Activated gamma-delta T cell treated with anti-CD3 and anti-CD28 coated beads, Interleukin-2, amount 50 U/mL, for 16 hours (primary cell): ENCODE data around the gene ROS1.
"Not testable (repeated sequence)": the region's sequence is repeated elsewhere in the genome, so short reads cannot be mapped to it uniquely, and the experiment has no call there.

Source experiments
- DNase-seq: peaks from one replicate; pipeline ENCODE4 v3.0.0-alpha.2; 2020; ENCODE audit warnings: low read depth

The ROS1 gene

DNA sequence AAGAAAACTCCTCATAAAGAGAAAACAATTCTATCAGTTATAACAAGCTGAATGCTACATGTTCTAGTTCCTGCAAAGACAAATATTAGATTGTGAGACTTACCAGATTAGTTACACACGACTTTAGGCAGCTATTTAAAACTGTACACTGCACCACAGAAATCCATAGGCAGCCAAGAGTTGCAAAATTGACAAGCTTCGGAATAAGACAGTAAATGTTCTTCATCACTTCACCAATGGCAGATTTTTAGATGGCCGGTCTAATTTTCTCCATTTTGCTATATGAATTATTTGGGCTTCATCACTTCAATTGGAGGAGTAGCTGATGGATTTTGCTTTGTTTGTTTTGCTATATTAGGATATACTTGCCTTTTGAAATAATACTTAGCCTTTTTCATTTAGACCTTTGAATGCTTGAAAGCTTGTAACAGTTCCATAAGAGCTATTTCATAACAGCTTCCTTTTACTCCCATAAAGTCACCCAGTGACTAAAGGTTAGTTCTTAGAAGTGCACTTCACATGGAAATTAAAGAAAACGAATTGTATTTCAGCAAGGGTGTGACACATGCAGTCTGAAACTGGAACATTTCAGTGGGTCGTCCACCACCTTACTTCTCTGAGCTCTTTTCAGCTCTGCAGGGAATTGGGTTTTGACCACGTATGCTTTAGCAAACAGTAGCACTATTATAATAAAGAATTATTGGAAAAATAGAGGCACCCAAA lies at the start of gene ROS1:
Gene ROS1, minus strand, starts transcription at position 512 of the 723 bp plus-strand sequence. Its CDS starts 286 bp downstream, at position 226.
- no peak for DNase-seq

DNA sequence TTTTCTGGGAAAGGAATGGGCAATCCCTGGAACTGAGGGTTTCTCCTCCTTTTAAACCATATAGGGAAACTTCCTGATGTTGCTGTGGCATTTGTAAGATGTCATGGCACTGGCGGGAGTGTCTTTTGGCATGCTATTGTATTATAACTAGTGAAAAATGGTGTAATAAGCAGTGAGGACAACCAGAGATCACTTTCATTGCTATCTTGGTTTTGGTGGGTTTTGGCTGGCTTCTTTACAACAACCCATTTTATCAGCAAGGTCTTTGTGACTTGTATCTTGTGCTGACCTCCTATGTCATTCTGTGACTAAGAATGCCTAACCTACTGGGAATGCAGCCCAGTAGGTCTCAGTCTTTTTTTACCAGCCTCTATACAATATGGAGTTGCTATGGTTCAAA lies 47.7 kb upstream of the ROS1 start:
- no peak for DNase-seq

DNA sequence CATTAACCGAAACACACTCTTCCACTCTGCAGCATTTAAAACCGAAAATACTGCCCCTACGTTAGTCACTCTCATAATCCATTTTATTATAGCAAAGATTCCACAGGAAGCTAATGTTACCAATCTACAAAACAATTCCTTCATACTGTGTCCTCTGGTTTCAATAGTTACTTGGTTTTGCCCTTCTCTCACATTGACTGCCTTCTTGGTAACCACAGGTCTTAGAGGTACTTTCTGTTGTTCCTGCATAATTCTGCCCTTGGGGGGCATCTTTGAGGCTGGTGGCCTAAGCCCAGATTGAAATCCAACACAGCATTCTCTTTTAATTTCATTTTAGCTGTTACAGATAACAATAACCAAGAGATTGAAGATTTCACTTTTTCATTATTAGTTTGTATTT lies 46.9 kb upstream of the ROS1 start:
- DNase-seq = no peak

DNA sequence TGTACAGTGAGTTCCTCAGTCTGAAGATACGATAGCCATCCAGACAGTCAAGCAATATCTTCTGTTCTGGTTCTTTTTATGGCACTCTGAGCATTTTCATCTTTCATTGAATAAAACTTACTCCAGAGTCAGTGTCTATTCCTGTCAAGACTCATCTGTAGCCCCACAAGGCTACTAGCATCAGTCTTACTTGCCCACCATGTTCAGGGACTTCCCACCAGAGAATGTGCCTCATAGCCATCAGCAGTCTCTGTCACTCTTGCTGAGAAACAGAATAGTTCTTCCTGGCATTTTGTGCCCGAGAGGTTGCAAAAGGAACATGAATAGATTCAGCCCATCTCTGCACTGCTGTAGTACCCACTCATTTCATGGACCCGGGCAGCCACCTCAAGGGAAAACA lies 44.0 kb upstream of the ROS1 start:
- DNase-seq = no peak

DNA sequence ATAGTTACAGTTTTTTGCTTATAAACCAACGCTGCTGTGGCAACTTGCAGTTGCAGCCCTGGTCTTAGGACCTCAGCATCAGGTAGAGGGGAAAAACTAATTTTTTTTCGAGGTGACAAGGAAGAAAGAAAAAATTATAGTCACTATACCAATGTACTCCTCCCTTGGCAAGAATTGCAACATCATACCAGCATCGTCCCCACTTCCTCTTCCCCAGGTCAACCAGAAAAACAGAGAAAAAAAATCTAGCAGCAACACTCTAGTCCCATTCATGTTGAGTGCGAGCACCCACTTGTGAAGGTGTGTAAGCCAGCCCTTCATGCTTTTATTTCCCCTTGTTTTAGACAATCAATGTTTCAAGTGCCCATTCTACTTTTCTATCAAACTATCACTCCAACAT lies 43.6 kb upstream of the ROS1 start:
- DNase-seq = no peak

DNA sequence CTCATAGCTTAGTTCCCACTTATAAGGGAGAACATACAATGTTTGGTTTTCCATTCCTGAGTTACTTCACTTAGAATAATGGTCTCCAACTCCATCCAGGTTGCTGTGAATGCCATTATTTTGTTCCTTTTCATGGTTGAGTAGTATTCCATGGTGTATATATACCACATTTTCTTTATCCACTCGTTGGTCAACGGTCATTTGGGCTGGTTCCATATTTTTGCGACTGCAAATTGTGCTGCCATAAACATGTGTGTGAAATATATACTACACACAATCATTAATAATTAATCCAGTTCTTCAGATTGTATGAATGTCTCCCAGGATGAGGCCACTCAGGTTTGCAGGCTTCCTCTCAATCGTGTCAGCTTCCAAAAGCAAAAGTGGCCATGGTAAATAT lies 42.8 kb upstream of the ROS1 start:
- DNase-seq = not testable (repeated sequence)

DNA sequence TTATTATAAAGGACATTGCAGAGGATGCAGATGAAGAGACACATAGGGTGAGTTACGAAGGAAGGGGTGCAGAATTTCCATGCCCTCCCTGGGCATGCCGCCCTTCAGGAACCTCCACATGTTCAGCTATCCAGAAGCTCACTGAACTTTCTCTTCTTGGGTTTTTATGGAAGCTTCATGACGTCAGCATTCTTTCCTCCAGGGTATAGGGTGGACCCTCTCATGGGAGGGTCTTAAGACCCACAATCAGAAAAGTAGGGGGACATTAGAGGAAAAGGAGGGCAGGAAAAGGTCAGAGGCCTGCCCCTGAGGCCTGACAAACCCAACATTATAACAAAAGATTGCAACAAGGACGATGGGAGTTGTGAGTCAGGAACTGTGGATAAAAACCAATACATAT lies 42.1 kb upstream of the ROS1 start:
- no peak for DNase-seq

DNA sequence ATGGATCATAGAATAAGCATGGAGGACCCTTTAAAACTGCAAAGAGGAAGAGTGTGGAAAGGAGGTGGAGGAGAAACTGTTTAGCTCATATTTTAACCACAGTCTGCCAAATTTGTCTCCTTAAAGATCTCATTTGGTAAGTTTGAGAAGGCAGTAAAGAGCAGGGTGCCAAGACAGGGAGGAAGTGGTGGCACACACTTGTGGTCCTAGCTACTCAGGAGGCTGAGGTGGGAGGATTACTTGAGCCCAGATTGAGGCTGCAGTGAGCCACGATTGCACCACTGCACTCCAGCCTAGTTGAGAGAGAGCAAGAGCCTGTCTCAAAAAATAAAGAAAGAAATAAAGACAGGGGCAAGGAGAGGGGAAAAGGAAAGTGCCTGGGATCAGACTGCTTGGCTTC lies 39.9 kb upstream of the ROS1 start:
- DNase-seq = no peak

DNA sequence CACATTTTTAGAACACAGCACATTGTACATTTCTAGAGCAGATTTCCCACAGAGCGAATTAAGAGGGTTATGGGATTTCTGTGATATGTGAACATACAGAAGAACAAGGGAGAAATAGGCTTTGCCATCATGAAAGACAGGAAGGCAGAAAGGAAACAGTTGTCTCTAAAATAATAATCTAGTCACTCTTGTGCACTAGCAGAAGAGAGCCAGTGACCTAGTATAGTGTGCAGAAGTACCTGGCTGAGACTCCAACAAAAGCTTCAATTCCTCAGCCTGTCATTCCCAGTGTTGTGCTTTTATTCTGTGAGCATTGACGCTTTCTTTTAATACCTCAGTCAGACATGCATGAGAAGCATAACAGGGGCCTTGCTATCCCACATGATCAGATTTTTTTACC lies 39.0 kb upstream of the ROS1 start:
- no peak for DNase-seq

DNA sequence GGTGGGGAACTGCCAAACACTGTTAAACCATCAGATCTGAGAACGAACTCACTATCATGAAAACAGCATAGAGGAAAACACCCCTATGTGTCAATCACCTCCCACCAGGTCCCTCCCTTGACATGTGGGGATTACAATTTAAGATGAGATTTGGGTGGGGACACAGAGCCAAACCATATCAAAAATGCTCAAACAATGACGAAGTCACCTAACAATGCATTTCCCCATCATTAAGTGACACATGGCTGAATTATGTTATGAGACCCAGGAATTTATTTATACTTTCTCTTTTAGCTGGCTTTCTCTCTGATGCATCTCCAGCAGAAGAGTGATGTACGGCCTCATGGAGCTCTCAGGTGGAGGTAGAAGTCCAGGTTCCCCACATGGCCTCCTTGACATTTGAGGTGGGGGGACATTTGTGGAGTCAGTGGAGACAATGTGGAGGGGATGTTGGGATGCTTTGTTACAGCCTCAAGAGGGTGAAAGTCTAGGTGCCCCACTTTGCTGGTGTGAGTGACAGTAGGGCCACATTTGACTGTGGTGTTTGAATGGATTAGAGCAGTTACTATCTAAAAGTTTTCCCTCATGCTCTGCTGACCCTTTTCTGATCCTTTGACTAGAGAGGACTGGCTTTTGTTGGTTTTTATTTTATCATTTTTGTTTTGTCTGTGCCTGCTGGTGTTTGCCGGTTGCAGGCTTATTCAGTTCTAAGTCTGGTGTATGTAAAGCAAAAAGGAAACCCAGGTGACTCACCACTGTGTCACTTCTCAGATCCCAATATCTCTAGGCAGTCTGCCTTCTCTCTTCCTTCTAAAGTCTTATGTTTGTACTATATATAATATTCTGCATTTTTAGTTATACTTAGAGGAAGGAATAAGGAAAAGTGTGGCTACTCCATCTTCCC lies 38.3 kb upstream of the ROS1 start:
- no peak for DNase-seq

DNA sequence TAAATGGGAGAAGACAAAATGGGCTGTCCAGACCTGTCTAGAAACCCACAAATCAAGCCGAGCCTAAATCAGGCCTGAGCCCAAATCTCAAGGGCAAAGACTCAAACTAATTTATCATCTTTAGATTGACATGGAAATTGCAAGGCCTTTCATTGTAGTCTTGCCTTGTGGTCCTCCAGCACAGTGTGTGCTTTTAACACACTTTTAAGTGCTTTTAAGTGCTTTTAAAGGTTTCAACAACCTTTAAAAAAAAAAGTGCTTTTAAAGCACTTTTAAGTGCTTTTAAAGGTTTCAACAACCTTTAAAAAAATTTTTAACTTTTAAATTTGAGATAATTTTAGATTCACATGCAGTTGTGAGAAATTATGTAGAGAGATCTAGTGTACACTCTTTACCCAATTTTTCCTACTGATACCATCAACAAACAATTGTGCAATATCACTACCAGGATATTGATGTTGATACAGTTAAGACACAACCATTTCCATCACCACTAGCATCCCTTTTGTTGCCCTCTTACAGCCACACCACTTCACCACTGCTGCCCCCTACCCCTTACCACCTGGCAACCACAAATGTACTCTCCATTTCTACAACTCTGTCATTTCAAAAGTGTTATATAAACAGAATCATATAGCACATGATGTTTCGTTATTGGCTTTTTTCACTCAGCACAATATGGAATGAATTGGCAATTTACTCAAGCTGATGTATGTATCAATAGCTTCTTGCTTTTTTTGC lies 33.6 kb upstream of the ROS1 start:
- DNase-seq = no peak

DNA sequence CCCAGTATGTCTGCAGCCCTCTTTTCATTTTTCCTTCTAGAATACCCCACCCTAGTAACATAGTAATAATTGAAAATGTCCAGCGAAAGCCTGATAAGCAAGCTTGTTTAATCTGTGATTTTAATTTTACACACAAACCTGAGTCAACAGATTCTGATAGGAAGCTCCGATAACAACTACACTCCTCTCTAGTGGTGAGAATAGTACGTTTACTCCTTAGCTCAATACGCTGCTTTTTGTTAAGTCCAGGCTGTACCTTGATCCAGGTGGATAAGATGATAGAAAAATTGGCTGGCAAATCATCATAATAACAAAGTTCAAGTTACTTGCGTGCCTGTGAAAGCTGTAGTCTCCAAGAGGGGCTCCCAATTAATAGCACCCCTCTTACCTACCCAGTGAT lies 31.3 kb upstream of the ROS1 start:
- no peak for DNase-seq

DNA sequence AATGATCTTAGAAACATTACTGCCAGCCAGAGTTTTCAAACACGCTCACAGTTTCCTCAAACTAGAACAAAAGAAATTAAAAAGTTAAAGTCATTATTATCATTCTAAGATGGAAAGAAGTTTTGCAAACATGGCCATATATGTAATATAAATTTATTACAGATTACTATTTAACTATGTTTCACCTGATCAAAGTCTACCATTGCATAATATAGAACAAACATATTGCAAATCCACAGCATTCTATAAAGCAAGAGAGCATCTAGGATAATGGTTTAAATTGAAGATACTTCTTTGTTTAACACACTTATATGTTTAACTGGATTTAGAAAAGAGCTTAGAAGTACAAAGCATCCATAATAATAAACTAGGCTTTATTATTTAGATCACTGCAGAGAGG lies 30.5 kb upstream of the ROS1 start:
- DNase-seq = no peak

DNA sequence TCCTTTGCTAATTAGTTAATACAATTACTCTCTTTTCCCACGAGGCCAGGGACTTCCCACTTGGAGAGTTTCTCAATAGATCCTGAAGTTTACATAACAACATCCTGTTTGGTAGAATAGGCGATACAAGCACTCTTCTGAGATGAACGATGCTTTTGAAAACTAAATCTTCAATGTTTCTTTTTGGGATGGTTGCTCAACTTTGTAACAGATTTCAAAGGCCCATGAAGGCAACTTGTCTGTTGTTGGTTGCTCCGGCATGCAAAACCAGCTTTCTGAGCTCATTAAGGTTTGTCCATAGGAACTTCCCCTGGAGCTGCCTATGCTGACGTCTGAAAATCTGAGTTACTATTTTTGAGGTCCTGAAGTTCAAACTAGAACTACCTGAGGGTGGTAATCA lies 25.9 kb upstream of the ROS1 start:
- no peak for DNase-seq

DNA sequence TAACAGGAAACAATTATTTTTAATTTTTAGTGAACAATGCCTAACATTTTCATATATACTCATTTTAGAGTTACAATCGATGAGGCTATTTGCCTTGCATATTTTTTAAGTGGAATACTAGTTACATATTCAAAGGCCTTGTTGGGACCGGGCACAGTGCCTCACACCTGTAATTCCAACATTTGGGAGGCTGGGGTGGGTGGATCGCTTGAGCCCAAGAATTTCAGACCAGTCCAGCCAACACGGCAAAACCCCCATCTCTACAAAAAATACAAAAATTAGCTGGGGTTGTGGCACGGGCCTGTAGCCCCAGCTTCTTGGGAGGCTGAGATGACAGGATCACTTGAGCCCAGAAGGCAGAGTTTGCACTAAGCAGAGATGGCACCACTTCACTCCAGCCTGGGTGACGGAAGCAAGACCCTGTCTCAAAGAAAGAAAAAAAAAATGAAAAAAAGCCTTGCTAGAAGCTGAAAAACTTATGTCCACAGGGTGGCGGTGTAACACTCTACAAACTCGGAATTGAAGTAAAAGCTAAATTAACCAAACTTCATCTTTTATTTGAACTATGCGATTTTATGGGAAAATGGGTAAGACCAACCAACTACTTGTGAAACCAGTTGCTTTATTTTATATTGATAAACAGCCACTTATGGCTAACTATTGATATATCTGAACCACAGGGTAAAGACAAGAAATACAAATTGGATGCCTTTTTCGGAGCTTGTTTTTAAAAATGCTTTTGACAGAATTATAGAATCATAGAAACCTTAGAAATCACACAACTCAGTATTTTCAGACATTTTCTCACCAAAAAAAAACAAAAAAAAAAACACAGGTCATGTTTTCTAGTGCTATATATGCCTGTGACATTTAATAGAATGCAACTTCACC lies 24.1 kb upstream of the ROS1 start:
- peak; percentile 39 for DNase-seq

DNA sequence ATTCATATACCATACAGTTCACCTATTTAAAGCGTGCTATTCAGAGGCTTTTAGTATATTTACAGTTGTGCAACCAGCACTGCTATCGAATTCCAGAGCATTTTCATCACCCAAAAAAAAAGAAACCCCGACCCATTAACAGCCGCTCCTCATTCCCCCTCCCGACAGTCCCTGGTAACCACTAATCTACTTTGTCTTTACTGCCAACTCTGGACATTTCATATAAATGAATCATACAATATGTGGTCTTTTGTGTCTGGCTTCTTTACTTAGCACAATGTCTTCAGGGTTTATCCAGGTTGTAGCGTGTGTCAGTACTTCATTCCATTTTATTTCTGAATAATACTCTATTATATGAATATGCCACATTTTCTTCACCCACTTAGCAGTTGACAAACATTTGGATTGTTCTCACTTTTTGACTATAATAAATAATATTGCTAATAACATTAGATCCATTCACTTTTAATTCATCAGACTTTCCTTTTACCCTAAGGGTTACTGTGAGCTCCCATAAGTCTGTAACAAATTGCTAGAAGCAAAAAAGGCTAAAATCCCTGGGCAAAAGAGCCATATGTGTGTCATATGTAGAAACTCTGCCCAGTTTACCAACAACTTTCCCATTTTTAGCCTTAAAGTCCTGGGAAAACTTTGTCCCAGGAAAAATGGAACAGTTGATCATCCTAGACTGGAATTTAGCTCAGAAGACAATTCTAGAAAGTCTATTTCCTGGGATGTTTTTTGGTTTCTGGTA lies 23.2 kb upstream of the ROS1 start:
- no peak for DNase-seq

DNA sequence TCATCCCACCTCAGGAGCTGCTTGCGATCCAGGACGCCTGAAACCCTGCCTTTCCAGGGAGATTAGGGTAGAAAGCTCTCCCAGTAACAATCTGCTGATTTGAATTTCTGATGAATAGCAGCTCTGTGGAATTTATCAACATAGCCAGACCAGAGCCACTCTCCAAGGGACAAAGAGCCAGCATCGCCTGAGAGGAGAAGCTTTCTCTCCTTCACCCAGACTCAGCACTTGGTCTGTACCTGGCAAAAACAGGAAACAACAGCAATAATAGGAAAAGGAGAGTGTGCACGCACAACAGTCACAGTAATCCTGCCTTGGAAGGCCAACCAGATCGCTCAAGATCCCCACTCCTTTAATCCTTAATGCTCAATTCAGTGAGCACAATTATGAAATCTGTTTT lies 22.3 kb upstream of the ROS1 start:
- DNase-seq = no peak

DNA sequence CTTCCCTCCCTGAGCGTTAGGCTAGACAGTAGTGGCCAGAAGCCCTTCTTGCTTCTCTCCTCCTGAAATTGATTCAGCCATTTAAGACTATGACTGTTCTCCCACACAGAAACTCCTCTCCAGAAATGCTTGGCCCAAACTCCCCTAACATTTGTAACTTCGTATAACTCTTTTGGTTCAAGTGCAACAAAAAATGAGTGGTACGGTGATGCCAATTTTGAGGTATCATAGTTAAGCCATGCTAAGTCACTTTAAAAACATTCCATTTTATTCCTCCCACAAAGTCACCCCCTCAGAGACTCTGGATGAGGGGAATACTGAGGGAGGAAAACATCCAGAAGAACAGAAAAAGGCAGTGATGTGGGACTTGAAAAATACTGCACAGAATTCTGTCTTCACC lies 21.1 kb upstream of the ROS1 start:
- DNase-seq = no peak

DNA sequence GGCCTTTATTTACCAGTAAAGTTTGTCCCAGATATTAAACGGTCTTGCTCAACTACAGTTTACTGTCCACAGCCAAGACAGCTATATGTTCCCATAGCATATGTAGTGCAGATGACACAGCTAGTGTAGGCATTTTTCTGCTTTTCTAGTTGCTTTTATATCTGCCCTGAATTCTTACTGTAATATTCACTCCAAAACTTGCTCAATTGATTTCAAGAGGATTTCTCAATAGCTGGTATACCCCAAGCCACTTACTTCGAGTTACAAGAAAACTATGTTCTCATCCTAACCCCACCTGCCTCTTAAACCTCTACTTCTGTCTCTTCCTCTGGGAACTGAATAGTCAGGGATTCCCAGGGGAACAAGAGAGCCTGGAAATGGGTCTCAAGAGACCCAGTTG lies 18.9 kb upstream of the ROS1 start:
- DNase-seq = no peak

DNA sequence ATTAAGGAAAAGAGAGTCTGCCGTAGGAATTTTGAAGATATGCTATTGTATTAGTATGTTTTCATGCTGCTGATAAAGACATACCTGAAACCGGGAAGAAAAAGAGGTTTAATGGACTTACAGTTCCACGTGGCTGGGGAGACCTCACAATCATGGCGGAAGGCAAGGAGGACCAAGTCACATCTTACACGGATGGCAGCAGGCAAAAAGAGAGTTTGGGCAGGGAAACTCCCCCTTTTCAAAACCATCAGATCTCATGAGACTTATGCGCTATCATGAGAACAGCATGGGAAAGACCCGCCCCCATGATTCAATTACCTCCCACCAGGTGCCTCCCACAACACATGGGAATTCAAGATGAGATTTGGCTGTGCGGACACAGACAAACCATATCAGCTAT lies 16.6 kb upstream of the ROS1 start:
- not testable (repeated sequence) for DNase-seq

DNA sequence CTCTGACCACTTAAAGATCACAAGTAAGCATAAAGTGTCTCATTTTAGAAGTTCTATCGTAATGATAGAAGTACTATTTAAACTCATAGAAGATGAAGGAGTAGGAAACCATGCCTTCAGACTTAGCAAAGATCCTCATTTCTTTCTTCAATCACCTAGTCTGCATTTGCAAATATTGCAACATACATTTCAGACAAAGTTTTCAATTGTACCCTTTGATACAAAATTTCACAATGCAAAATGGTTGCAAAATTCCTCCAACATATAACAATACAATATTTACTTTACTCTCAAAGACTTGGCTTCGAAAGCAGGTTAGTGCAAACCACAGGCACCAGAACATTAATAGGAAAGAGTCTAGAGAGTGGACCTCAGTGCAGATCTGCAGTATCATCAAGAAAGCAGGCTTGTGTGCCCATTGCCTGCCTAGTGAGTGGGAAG lies 16.1 kb upstream of the ROS1 start:
- no peak for DNase-seq
